ENCODE results near the gene YPEL2. TPM values are rescaled to one million over a fixed set of nuclear protein-coding genes. Genes with fewer than 3 reads are reported as not detected.

Gene YPEL2
- polyA plus RNA-seq, 2 of the 4 experiments (the other 2 are of a cell fraction) = 5.4 to 8.2 TPM

DNA sequence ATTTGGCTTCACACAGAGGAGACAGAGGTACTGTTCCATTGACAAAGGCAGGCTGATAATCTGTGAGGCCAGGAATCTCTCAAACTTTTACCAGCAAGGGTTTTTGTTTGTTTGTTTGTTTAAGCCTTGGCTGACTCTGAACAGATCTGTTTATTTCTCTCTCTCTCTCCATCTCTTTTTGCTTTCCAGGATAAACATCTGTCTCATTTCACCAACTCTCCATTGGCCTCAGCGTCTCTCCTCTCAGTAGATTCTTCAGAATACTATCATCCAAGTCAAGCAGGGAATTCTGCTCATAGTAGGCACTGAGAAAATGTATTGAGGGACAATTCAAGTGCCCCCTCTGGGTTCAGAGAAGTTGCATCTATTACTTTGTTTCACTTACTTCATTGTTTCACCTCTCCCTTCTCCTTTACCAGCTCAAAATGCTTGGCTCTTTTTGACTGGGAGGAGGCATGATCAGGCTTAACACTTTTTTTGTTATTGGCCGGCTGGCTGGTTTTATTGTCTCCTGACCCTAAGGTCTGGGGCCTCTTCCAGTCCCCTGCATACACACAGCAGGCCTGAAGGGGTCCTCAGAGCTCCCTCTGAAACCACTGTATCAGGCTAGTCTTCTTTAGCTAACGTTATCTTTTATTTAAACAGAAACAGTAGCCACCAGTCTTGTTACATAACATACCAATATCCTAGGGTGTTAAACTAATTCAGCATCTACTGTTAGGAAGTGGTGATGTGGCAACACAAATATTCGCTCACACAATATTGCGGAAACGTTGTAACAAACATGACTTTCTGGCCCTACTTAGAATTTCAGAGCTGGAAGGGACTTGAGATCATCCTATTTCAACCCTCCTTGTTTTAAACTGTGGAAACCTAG, 2.0 kb upstream of the YPEL2 start:
- TF ChIP-seq, protein P1, sequence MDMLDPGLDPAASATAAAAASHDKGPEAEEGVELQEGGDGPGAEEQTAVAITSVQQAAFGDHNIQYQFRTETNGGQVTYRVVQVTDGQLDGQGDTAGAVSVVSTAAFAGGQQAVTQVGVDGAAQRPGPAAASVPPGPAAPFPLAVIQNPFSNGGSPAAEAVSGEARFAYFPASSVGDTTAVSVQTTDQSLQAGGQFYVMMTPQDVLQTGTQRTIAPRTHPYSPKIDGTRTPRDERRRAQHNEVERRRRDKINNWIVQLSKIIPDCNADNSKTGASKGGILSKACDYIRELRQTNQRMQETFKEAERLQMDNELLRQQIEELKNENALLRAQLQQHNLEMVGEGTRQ (IDR thresholded peaks at IDR 0.05) = no peak
- TF ChIP-seq RAD21 (conservative IDR thresholded peaks at IDR 0.05 in 1 of 2, IDR thresholded peaks at IDR 0.05 in 1 of 2) = peak; percentile 82 to 84
- TF ChIP-seq MAFK (IDR thresholded peaks at IDR 0.05; ENCODE audit: partially characterized antibody) = no peak
- TF ChIP-seq, protein P2, sequence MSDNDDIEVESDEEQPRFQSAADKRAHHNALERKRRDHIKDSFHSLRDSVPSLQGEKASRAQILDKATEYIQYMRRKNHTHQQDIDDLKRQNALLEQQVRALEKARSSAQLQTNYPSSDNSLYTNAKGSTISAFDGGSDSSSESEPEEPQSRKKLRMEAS (IDR thresholded peaks at IDR 0.05) = no peak
- TF ChIP-seq MYC (IDR thresholded peaks at IDR 0.05; ENCODE audit: borderline replicate concordance, low read length) = 0 out of 2 replicates have a peak, but pooled peaks have one; percentile 38
- no peak for TF ChIP-seq EP300 (IDR thresholded peaks at IDR 0.05)
- TF ChIP-seq HES2 (IDR thresholded peaks at IDR 0.05) = no peak
- peak; percentile 72 for TF ChIP-seq SMC3 (IDR thresholded peaks at IDR 0.05)
- TF ChIP-seq ZFP36 (IDR thresholded peaks at IDR 0.05; ENCODE audit: borderline replicate concordance, partially characterized antibody) = no peak
- TF ChIP-seq, protein P3, sequence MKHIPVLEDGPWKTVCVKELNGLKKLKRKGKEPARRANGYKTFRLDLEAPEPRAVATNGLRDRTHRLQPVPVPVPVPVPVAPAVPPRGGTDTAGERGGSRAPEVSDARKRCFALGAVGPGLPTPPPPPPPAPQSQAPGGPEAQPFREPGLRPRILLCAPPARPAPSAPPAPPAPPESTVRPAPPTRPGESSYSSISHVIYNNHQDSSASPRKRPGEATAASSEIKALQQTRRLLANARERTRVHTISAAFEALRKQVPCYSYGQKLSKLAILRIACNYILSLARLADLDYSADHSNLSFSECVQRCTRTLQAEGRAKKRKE (CRISPR knock-in tag; IDR thresholded peaks at IDR 0.05; ENCODE audit: low read depth) = no peak
- TF ChIP-seq JUN (IDR thresholded peaks at IDR 0.05) = no peak
- TF ChIP-seq CHD2 (IDR thresholded peaks at IDR 0.05; ENCODE audit: low read length, partially characterized antibody) = no peak
- TF ChIP-seq ELK1 (IDR thresholded peaks at IDR 0.05; ENCODE audit: low read depth, low read length) = no peak
- no peak for TF ChIP-seq KDM1A (IDR thresholded peaks at IDR 0.05; ENCODE audit: low read depth)
- peak; percentile 79 for TF ChIP-seq CTCF (IDR thresholded peaks at IDR 0.05)
- TF ChIP-seq, protein P4, sequence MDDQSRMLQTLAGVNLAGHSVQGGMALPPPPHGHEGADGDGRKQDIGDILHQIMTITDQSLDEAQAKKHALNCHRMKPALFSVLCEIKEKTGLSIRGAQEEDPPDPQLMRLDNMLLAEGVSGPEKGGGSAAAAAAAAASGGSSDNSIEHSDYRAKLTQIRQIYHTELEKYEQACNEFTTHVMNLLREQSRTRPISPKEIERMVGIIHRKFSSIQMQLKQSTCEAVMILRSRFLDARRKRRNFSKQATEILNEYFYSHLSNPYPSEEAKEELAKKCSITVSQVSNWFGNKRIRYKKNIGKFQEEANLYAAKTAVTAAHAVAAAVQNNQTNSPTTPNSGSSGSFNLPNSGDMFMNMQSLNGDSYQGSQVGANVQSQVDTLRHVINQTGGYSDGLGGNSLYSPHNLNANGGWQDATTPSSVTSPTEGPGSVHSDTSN (IDR thresholded peaks at IDR 0.05) = no peak
- no peak for TF ChIP-seq E2F6 (IDR thresholded peaks at IDR 0.05; ENCODE audit: borderline replicate concordance, low read depth)
- peak; percentile 7 to 42; a peak in 1 of 4 replicates for TF ChIP-seq CEBPB (IDR thresholded peaks at IDR 0.05)
- FAIRE-seq (peak; percentile 73), ATAC-seq (peak; percentile 78 to 80), DNase-seq (ENCODE audit: low read depth in 1 of 2, low spot score in 1 of 2) (peak; percentile 79 to 83)
- H3K27ac ChIP-seq = peak overlapping the region; percentile 75 to 87
- no peaks in the 10 kb centered on the region for H3K9me3 ChIP-seq
- H3K4me3 ChIP-seq = peak overlapping the region; percentile 99; the same call in 2 of the 3 replicates
- 7% methylated on average over 6 of the region's 6 CpGs for WGBS (ENCODE audit: missing lambda C conversion rate)
- peaks cover 40% of the 10 kb centered on the region for H3K4me1 ChIP-seq
- ChIA-PET CTCF (interaction anchor here (0.5 to 8.3 kb wide), 42 partner anchors 8 to 707 kb away, joined by 3 to 168 read pairs (median 5); partner anchors contain the start of gene DHX40), POLR2A (interaction anchor here (0.5 to 1.0 kb wide), 4 partner anchors 44 to 514 kb away, joined by 3 to 6 read pairs (median 4); no protein-coding TSS in a partner anchor)
- H3K4me2 ChIP-seq = peak overlapping the region; percentile 95

Data from A549 (cell line).